Measurements from ENCODE around the gene RAD51B. TPM values are rescaled to one million over a fixed set of nuclear protein-coding genes. Genes with fewer than 3 reads are reported as not detected.

The RAD51B gene
- total RNA-seq, 1 donor from 2014 or later: 3.2 TPM

- intact Hi-C loops (cut with micrococcal nuclease): loop anchor here (10.0 kb wide), 2 partner anchors 283 to 583 kb away; no protein-coding TSS in a partner anchor
- DNase-seq: no peak
- ATAC-seq: peak; percentile 27
Observed at GRCh38 chr14:68527329-68527851, 707.8 kb downstream of the RAD51B start.

DNA sequence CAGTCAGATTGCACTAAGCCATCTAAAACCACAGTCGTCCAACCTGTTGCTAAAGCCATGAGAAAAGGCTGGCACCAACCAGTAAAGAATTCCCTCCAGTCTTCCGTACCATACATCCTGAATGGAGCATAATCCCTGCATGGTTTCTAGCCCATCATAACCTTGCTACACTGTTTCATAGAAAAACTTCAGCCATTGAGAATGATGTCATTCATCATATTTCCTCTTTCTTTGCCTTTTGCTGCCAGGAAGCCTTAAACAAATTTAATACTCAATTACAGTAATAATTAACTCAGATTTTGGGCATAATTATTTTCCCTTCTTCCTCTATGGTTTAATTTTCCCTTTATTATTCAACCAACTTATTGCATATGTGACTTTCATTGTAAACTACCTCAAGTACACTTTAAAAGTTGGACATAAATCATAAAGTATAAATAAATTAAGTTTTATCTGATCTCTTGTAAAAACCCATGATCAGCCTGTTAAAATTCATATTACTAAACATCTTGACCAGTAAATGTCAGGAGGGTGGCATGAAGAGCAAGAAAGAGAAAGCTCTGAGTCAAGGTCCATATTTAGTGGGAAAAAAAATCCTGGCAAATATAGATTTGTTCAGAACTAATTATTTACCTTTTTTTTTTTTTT, 708.6 kb downstream of the RAD51B start:
- no peak for DNase-seq
- intact Hi-C loops (cut with micrococcal nuclease): loop anchor here (10.0 kb wide), 2 partner anchors 283 to 583 kb away; no protein-coding TSS in a partner anchor
- ATAC-seq: no peak

DNA sequence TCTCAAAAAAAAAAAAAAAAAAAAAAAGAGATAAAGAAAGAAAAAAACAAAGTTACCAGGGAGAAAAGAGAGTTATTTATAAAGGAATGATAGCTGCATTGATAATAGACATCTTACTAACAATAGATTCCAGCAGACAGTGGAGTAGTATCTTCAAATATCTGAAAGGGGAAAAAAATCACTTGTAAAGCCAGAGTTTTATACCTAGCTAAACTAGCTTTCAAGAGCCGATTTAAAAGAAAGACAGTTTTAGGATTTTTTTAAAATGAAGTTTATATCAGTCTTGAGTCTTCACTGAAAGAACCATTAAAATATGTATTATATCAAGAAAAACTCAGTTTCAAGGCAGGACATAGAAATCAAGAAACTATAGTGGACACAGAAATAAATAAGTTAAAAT, 710.9 kb downstream of the RAD51B start:
- ATAC-seq (no peak), DNase-seq (no peak)
- intact Hi-C loops (cut with micrococcal nuclease): no loop called here

DNA sequence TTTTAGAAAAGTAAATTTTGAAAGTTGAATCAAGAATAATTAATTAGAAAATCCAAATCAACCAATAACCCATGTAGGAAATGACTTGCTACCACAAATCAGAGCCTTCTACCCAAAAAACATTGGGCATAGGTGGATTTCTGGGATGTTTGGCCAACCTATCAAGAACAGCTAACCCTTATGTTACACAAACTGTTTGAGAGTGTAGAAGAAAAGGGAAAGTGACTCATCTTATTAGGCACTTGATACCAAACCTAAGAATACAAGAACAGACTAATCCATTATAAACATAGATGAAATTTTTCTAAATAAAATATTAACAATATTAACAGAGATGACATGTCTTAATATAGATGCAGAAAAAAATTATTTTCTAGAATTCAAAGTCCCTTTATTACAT, 712.9 kb downstream of the RAD51B start:
- ATAC-seq: no peak
- intact Hi-C loops (cut with micrococcal nuclease): no loop called here
- no peak for DNase-seq

DNA sequence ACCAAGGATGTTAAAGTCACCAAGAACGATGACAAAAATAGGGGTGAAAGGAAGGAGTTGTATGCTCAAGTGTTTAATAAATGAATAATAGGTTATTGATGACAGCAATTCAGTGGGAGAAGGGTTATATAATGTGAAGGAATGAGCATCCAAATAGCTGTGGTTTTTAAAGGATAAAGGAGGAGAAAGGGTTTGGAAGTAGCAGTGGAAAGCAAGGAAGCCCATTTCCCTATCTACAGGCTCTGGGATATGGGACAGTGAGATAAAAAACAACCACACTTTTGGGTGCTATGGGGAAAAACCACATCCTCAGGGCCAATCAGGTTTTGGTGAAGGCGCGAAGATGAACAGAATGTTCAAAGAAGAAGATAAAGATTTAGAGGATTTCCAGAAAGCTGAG, 714.7 kb downstream of the RAD51B start:
- ATAC-seq: no peak
- intact Hi-C loops (cut with micrococcal nuclease): no loop called here
- DNase-seq: no peak

GRCh38 chr14:68535404-68536017, 715.9 kb downstream of the RAD51B start:
- intact Hi-C loops (cut with micrococcal nuclease): no loop called here
- no peak for DNase-seq
- ATAC-seq: no peak

DNA sequence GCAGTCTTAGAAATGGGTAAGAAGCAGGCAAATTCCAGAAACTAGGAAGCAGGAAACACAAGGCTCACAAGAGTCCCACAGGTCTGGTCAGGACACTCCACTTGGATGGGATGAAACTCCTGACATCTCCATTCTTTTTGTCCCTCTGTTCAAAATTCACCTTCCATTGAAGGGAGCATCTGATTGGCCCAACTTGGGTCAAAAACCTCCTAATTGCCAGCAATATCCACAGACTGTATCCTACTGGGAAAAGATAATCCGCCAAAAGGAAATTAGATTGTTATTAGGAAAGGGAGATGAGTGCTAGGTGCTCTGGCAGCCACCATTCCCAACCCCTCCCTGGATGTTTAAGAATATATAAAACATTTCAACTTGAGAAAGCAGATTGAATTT, 716.4 kb downstream of the RAD51B start:
- intact Hi-C loops (cut with micrococcal nuclease): no loop called here
- ATAC-seq (no peak), DNase-seq (no peak)

DNA sequence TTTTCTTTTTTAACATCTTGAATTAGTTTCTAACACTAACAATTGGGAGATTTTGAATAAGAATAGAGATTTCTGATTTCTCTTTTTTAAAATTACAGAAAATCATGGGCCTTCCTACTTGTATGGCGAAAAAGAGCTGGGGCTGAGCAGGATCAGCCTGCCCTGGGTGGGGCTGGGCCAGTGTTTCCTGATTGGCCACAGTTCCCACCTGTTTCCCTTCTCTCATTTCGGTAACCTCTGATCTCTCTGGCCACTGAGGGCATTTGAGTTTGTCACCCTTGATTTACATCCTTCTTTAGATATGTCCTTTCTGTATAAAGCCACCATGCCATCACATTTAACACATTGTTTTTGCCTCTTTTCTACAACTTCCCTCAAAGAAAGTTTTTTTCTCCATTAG, 719.1 kb downstream of the RAD51B start:
- intact Hi-C loops (cut with micrococcal nuclease): no loop called here
- DNase-seq (no peak), ATAC-seq (no peak)

GRCh38 chr14:68539241-68539737, 719.7 kb downstream of the RAD51B start:
- ATAC-seq: peak; percentile 79
- DNase-seq: peak; percentile 63
- intact Hi-C loops (cut with micrococcal nuclease): no loop called here

DNA sequence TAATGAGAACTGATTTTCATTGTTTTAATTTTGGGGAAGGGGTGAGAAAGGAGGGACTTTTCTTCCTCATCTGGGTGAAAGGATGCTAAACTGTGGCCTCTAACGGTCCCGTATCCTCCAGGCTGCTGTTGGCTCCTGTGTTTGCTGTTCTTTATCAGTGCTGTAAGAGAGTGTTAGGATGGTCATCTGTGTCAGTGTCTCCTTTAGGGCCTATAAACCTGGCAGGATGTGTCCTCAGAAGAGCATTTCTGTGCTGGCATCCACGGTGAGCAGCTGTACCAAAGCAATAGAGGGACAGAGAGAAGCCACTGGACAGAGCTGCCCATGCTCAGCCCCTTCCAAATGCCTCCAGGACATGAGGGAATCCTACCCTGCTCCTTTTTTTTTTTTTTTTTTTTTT, 720.2 kb downstream of the RAD51B start:
- ATAC-seq: peak; percentile 11
- no peak for DNase-seq
- intact Hi-C loops (cut with micrococcal nuclease): no loop called here

GRCh38 chr14:68541178-68541896, 721.8 kb downstream of the RAD51B start:
- no peak for DNase-seq
- intact Hi-C loops (cut with micrococcal nuclease): no loop called here
- no peak for ATAC-seq

- no peak for ATAC-seq
- intact Hi-C loops (cut with micrococcal nuclease): no loop called here
Observed at GRCh38 chr14:68542346-68542745, 722.8 kb downstream of the RAD51B start.

GRCh38 chr14:68543516-68543915, 723.9 kb downstream of the RAD51B start:
- ATAC-seq (no peak), DNase-seq (no peak)
- intact Hi-C loops (cut with micrococcal nuclease): no loop called here

More at GRCh38 chr14:68542346-68542745, 722.8 kb downstream of the RAD51B start:
- no peak for DNase-seq

GRCh38 chr14:68544081-68544892, 724.7 kb downstream of the RAD51B start:
- intact Hi-C loops (cut with micrococcal nuclease): no loop called here

GRCh38 chr14:68546839-68547238, 727.3 kb downstream of the RAD51B start:
- ATAC-seq: peak; percentile 8
- intact Hi-C loops (cut with micrococcal nuclease): no loop called here
- no peak for DNase-seq

More at GRCh38 chr14:68544081-68544892, 724.7 kb downstream of the RAD51B start:
- DNase-seq (no peak), ATAC-seq (peak; percentile 52)

DNA sequence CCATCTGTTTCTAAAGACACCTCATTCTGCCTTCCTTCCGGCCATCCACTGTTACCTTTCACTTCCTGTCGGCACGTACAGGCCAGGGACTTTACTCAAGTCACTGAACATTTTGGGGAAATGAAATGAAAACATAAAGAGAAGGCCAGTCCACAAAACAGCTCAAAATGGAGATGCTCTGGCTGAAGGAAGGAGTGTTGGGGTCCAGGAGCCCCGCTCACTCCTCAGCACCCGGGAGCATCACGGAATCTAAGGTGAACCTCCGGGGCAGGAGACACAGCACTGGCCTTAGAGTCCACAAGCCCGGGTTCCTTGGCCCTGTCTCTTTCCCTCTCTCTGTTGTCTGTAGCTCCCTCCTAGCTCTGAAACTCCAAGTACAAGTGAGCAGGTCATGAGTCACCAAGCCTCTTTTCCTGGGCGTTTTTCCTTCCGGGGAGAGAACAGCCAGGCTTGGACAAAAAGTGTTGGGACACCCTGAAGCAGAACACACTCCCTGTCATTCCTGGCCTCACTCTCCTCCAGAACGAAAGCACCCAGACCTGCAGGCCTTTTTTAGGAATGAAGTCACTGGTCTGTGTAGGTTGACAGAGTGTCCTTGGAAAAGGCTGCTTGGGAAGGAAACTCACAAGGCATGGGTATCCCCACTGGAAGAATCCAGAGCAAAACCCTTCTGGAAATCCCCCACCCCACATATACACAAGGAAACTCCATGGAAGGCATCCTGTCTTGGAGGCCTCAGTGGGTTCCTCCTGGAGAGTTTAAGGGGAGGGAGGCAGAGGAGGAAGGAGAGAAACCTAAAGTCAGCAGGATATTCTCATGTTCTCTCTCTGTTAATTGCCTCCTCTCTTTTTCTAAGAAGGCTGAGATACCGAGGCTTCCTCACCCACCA, 728.0 kb downstream of the RAD51B start:
- no peak for DNase-seq
- ATAC-seq: peak; percentile 80
- intact Hi-C loops (cut with micrococcal nuclease): no loop called here

GRCh38 chr14:68548194-68549076, 728.9 kb downstream of the RAD51B start:
- intact Hi-C loops (cut with micrococcal nuclease): no loop called here
- DNase-seq: peak; percentile 91
- peak; percentile 89 for ATAC-seq

Data from left ventricle myocardium superior (tissue), 1 donor.